Psoas muscle (tissue), 8 donors: ENCODE data around the gene ZNF12. TPM values are rescaled to one million over a fixed set of nuclear protein-coding genes. Genes with fewer than 3 reads are reported as not detected.

Experiments
- ATAC-seq, 4 donors: fragments of 200-7000 bp; cut with Tn5 transposase; one replicate each; pipeline ENCODE4 v1.9.1; 2020; ENCODE audit warnings: moderate library complexity in 3 of 4, mild to moderate bottlenecking in 2 of 4
- DNase-seq, 2 donors: peaks; one replicate each; pipeline ENCODE4 v3.0.0-alpha.2; 2020
- H3K27ac ChIP-seq: fragments of 200-600 bp; one replicate; pipeline ENCODE4 v1.8.0; 2022
- H3K27me3 ChIP-seq, 3 donors: fragments of 200-600 bp in 1 of 3; one replicate each; pipeline versions ENCODE4 v1.6.1 to v1.8.0; 2013 to 2022; ENCODE audit warnings: low read length in 2 of 3, mild to moderate bottlenecking in 2 of 3, moderate library complexity in 1 of 3; ENCODE audit not compliant: insufficient read depth in 3 of 3
- H3K36me3 ChIP-seq, 2 donors: fragments of 200-600 bp in 1 of 2; one replicate each; pipeline versions ENCODE4 v1.6.1 to v1.8.0; 2013 to 2022; ENCODE audit warnings: low read depth in 1 of 2, mild to moderate bottlenecking in 1 of 2, moderate library complexity in 1 of 2; ENCODE audit not compliant: insufficient read depth in 1 of 2
- H3K4me1 ChIP-seq: fragments of 200-600 bp; one replicate; pipeline ENCODE4 v1.8.0; 2022
- H3K4me3 ChIP-seq: fragments of 200-600 bp; one replicate; pipeline ENCODE4 v1.8.0; 2022; ENCODE audit warnings: mild to moderate bottlenecking
- H3K9me3 ChIP-seq: fragments of 200-600 bp; one replicate; pipeline ENCODE4 v1.8.0; 2022
- WGBS, 3 donors: extraction: QIAGEN DNeasy Blood & Tissue Kit; methylation state at CpG; one replicate each; pipeline versions ENCODE4 v1.1.6 to v1.1.7; 2013; 5-methylcytosine and 5-hydroxymethylcytosine counted together
- intact Hi-C, 2 donors: fragments of 100-400 bp; cut with DNase I; formaldehyde crosslinking; loops; one replicate each; pipeline versions ENCODE4 v1.11.0 to v1.14.2; 2022
- polyA plus RNA-seq, 3 donors: library from polyadenylated mRNA; stranded (reverse); fragments of 200-250 nt; gene quantifications; one replicate each; pipeline ENCODE4 v1.2.3, GENCODE V29; 2013
- total RNA-seq, 4 donors: library from RNA; stranded (reverse); fragmentation: NEBNext Ultra II Directional in 2 of 4; extraction: Animal tissue kit (Norgen Biotek cat#: 25700) in 2 of 4; gene quantifications; one replicate each; pipeline versions ENCODE4 v1.2.1 to v1.2.4, GENCODE V29; 2021 to 2023
- TF ChIP-seq, protein P1 (sequence below): fragments of 200-600 bp; IDR thresholded peaks from one replicate; pipeline ENCODE4 v1.8.0; 2022; ENCODE audit warnings: antibody characterized with exemption
- donor health status: healthy with polysubstance abuse.
- donor health status: DM: no; HTN: no; CAD: no; lungs with moderate emphysema.
- donor health status: Bipolar disorder and iron deficiency.
- donor health status: healthy.
- donor health status: DM: yes; HTN: yes; CAD: no.
- donor health status: DM: no; HTN: no; CAD: no.
- donor health status: DM: no; HTN: no; CAD: no.
- donor health status: DM: yes; HTN: yes; CAD: no.

Gene ZNF12
- total and polyA plus RNA-seq, 7 donors: 5.1 to 13.6 (median 9.4) TPM

DNA sequence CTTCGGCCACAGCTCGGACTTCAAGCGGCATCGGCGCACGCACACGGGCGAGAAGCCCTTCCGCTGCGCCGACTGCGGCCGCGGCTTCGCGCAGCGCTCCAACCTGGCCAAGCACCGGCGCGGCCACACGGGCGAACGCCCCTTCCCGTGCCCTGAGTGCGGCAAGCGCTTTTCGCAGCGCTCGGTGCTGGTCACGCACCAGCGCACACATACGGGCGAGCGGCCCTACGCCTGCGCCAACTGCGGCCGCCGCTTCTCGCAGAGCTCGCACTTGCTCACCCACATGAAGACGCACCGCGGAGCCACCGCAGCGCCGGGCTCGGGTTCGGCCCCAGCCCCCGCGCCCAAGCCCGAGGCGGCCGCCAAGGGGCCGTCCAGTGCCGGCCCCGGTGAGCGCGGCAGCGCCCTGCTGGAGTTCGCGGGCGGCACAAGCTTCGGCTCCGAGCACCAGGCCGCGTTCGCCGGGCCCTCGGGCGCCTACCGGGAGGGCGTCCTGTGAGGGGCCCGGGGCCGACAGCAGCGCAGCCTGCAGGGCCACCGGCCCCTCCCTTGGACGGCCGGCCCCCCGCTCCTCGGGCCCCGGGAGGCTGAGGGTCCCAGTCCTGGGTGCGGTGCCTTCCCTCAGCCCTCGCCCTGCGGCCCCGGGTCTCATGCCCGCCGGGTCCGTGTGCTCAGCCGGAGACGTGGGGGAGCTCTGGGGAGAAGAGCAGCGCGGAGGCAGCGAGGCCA lies 52.5 kb downstream of the ZNF12 start:
- TF ChIP-seq, protein P1, sequence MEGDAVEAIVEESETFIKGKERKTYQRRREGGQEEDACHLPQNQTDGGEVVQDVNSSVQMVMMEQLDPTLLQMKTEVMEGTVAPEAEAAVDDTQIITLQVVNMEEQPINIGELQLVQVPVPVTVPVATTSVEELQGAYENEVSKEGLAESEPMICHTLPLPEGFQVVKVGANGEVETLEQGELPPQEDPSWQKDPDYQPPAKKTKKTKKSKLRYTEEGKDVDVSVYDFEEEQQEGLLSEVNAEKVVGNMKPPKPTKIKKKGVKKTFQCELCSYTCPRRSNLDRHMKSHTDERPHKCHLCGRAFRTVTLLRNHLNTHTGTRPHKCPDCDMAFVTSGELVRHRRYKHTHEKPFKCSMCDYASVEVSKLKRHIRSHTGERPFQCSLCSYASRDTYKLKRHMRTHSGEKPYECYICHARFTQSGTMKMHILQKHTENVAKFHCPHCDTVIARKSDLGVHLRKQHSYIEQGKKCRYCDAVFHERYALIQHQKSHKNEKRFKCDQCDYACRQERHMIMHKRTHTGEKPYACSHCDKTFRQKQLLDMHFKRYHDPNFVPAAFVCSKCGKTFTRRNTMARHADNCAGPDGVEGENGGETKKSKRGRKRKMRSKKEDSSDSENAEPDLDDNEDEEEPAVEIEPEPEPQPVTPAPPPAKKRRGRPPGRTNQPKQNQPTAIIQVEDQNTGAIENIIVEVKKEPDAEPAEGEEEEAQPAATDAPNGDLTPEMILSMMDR: no peak
- DNase-seq (peak in 1 of 2 donors; percentile 28), ATAC-seq (no peak)
- H3K9me3 ChIP-seq: no peaks in the 10 kb centered on the region
- intact Hi-C loops: no loop called here
- no peaks in the 10 kb centered on the region for H3K4me1 ChIP-seq
- no peak overlapping the region for H3K27ac ChIP-seq
- H3K36me3 ChIP-seq: peaks cover 12 to 52% of the 10 kb centered on the region in 2 donors
- H3K4me3 ChIP-seq: no peak overlapping the region
- 93 to 95% (median 94%) methylated on average over 90 to 94 of the region's 94 CpGs for WGBS, 3 donors
- H3K27me3 ChIP-seq: peaks cover 0 to 4% (median 0%) of the 10 kb centered on the region in 3 donors

DNA sequence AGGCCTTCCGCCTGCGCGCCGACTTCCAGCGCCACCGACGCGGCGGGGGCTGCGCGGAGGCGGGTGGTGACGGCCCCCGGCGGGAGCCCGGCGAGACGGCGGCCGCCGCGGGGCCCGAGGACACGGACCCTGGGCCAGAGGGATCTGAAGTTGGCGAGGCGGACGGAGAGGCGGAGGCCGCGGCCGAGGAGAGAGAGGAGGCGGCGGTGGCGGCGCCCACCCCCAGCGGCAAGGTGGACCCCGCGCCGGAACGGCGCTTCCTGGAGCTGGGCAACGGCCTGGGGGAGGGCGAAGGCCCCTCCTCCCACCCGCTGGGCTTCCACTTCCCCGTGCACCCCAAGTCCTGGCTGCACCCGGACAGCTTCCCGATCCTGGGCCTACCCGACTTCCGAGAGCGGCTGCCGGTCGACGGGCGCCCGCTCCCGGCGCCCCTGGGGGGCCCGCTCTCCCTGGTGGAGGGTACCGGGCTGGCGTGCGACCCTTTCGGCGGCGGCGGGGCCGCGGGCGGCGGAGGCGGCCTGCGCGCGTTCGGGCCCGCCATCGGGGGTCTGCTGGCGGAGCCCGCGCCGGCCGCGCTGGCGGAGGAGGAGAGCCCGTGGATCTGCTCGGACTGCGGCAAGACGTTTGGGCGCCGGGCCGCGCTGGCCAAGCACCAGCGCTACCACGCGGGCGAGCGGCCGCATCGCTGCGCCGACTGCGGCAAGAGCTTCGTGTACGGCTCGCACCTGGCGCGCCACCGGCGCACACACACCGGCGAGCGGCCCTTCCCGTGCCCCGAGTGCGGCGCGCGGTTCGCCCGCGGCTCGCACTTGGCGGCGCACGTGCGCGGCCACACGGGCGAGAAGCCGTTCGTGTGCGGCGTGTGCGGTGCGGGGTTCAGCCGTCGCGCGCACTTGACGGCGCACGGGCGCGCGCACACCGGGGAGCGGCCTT lies 53.4 kb downstream of the ZNF12 start:
- TF ChIP-seq, protein P1: no peak
- Histone ChIP-seq H3K27me3 (no peaks in the 10 kb centered on the region), H3K36me3 (peaks cover 12 to 60% of the 10 kb centered on the region in 2 donors), H3K4me3 (no peak overlapping the region), H3K9me3 (no peaks in the 10 kb centered on the region), H3K27ac (no peak overlapping the region), H3K4me1 (no peaks in the 10 kb centered on the region)
- peak in 1 of 2 donors; percentile 23 for DNase-seq
- WGBS, 3 donors: 94 to 95% (median 95%) methylated on average over 101 to 146 of the region's 146 CpGs
- no peak for ATAC-seq
- intact Hi-C loops: no loop called here

DNA sequence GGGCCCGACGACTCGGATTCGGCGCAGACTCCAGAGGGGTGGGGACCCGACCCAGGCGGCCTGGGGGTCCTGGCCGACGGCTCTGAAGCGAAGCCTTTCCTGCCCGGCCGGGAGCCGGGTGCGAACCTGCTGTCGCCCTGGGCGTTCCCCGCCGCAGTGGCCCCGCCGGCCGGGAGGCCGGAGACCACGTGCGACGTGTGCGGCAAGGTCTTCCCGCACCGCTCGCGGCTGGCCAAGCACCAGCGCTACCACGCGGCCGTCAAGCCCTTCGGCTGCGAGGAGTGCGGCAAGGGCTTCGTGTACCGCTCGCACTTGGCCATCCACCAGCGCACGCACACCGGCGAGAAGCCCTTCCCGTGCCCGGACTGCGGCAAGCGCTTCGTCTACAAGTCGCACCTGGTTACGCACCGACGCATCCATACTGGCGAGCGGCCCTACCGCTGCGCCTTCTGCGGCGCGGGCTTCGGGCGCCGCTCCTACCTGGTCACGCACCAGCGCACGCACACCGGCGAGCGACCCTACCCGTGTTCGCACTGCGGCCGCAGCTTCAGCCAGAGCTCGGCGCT lies 54.2 kb downstream of the ZNF12 start:
- Histone ChIP-seq H3K9me3 (no peaks in the 10 kb centered on the region), H3K27ac (no peak overlapping the region), H3K27me3 (no peaks in the 10 kb centered on the region), H3K4me3 (no peak overlapping the region), H3K4me1 (no peaks in the 10 kb centered on the region), H3K36me3 (peaks cover 12 to 68% of the 10 kb centered on the region in 2 donors)
- DNase-seq (peak in 1 of 2 donors; percentile 32), ATAC-seq (no peak)
- TF ChIP-seq, protein P1: no peak
- 97 to 98% (median 97%) methylated on average over 68 to 75 of the region's 75 CpGs for WGBS, 3 donors
- intact Hi-C loops: no loop called here

DNA sequence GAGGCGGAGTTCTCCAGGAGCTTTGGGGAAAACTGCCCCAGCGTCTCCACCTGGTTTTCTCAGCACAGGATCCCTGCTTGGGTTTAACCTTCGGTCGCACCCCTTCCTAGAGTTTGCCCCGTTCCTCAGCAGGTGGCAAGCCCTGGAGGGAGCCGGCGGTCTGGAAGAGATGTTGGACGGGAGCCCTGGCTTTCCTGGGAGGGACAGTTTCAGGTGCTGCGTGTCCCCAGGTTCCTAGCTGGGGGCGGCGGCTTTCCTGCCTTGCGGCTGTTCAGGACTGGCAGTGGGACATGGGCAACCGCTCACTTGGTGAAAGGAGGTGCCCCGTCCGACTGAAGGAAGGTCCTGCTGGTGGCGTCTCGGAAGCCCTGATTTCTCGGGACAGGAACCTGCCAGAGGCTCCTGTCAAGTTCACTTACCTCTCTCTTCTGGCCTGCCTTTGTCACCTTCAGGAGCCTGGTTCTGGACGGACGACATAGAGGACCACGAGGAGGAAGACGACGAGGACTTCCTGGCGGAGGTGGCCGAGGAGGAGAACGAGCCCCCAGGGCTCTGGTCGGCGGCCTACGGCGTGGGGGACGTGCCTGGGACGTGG lies 54.8 kb downstream of the ZNF12 start:
- TF ChIP-seq, protein P1: no peak
- 97 to 98% (median 97%) methylated on average over 32 of the region's 32 CpGs for WGBS, 3 donors
- intact Hi-C loops: no loop called here
- Histone ChIP-seq H3K4me3 (no peak overlapping the region), H3K9me3 (no peaks in the 10 kb centered on the region), H3K27ac (no peak overlapping the region), H3K27me3 (no peaks in the 10 kb centered on the region), H3K36me3 (peaks cover 12 to 73% of the 10 kb centered on the region in 2 donors), H3K4me1 (no peaks in the 10 kb centered on the region)
- no peak for DNase-seq
- ATAC-seq: no peak
